Activated naive CD8-positive, alpha-beta T cell (primary cell): ENCODE data around the gene TXNRD2.
"Not testable (repeated sequence)": the region's sequence is repeated elsewhere in the genome, so short reads cannot be mapped to it uniquely, and the experiment has no call there.

ENCODE experiments used
- H3K27ac Mint-ChIP-seq: one replicate; pipeline ENCODE4 v1.8.0; 2021; ENCODE audit warnings: mixed read lengths
- H3K27me3 Mint-ChIP-seq: one replicate; pipeline ENCODE4 v1.8.0; 2021; ENCODE audit warnings: mixed read lengths
- H3K36me3 Mint-ChIP-seq: one replicate; pipeline ENCODE4 v1.8.0; 2021; ENCODE audit warnings: mixed read lengths
- H3K4me1 Mint-ChIP-seq: one replicate; pipeline ENCODE4 v1.8.0; 2021; ENCODE audit warnings: low read depth, mixed read lengths
- H3K4me3 Mint-ChIP-seq: one replicate; pipeline ENCODE4 v1.8.0; 2021; ENCODE audit warnings: mild to moderate bottlenecking, mixed read lengths
- H3K9me3 Mint-ChIP-seq: one replicate; pipeline ENCODE4 v1.8.0; 2021; ENCODE audit warnings: low read depth, mixed read lengths

TXNRD2 gene

DNA sequence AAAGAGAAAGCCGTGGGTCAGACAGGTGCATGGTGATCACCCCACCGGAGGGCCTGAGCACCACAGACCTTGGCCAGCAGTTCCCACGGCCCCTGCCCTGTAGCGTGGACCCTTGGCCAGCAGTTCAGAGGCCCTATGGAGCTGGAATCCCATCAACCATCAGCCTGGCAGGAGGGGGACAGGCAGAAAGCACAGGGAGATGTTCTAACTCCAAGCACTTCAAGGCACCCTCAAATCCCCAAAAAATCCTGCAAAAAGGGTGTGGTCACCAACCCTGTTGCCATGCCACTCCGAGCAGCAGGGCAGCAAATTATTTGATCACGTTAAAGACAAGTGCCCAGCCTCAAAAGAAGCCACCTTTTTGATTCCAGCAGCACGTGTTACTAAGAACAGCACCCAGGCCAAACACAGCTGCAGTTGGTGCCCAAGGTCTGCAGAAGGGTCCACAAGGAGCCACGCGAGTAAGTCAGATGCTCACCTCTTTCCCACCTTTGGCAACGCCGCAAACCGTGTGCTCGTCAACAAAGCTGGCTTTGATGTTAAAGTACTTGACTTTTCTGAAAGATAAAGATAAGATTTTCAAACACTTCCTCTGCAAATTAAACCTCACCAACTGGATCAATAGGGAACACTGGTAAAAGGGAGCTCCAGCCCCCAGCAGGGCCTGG, 26.2 kb downstream of the TXNRD2 start:
- H3K4me1 Mint-ChIP-seq, result no peaks in the 10 kb centered on the region
- H3K27ac Mint-ChIP-seq, result no peak overlapping the region
- no peaks in the 10 kb centered on the region for H3K9me3 Mint-ChIP-seq
- H3K4me3 Mint-ChIP-seq, result no peak overlapping the region
- H3K27me3 Mint-ChIP-seq, result no peaks in the 10 kb centered on the region
- peaks cover 18% of the 10 kb centered on the region for H3K36me3 Mint-ChIP-seq

DNA sequence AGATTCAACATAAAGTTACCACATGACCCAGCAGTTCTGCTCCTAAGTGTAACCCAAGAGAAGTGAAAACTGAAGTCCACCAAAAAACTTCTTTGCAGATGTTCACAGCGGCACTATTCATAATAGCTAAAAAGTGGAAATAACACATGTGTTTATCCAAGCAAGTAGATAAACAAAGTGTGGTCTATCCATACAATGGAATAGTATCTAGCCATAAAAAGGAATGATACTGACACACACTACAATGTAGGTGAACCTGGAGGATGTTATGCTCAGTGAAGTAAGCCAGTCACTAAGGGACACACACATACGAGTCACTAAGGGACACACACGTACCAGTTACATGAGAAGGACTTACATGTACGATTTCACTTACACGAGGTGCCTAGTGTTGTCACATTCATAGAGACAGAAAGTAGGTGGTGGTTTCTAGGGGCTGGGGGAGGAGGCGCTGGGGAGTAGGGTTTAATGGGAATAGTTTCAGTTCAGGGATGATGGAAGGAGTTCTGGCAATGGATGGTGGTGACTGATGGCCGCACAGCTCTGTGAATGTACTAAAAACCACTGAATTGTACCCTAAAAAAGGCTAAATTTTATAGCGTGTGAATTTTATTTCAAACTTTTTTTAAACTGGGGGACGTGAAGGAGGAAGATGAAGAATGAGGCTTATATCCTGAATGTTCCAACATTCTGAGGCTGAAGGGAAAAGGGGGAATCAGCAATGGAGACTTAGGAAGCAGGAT, 27.2 kb downstream of the TXNRD2 start:
- Mint-ChIP-seq H3K27me3 (no peaks in the 10 kb centered on the region), H3K9me3 (no peaks in the 10 kb centered on the region), H3K27ac (no peak overlapping the region), H3K4me3 (no peak overlapping the region), H3K36me3 (peaks cover 18% of the 10 kb centered on the region), H3K4me1 (peaks cover 3% of the 10 kb centered on the region)

DNA sequence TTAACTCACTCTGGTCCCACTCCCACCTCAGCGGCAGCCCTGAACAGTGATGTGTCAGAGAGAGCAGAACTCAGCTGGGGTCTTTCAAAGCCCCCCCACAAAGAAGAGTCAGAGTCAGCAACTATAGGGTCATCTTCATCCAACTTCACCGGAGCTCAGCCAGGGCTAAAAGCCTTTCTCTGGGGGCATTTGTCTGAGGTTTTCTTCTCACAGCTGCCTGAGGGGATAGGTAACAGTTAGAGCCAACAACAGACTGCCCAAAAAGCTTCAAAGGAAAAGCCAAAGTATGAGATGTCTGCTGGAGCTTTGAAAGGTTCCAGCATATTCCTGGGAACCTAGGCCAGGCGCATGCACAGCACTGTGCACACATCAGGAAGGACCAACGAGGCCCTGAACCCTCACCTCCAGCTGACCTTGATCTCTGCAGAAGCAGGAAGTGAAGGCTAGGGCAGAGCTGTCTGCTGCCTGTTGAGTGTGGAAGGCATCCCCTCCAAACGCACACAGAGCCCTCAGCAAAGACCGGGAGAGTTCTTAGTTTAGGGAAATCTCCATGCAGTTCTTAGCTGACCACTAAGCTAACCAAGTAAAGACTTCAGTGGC, 28.2 kb downstream of the TXNRD2 start:
- no peaks in the 10 kb centered on the region for H3K9me3 Mint-ChIP-seq
- H3K36me3 Mint-ChIP-seq, result peaks cover 20% of the 10 kb centered on the region
- H3K4me1 Mint-ChIP-seq, result peaks cover 3% of the 10 kb centered on the region
- no peak overlapping the region for H3K27ac Mint-ChIP-seq
- H3K27me3 Mint-ChIP-seq, result no peaks in the 10 kb centered on the region
- H3K4me3 Mint-ChIP-seq, result no peak overlapping the region

DNA sequence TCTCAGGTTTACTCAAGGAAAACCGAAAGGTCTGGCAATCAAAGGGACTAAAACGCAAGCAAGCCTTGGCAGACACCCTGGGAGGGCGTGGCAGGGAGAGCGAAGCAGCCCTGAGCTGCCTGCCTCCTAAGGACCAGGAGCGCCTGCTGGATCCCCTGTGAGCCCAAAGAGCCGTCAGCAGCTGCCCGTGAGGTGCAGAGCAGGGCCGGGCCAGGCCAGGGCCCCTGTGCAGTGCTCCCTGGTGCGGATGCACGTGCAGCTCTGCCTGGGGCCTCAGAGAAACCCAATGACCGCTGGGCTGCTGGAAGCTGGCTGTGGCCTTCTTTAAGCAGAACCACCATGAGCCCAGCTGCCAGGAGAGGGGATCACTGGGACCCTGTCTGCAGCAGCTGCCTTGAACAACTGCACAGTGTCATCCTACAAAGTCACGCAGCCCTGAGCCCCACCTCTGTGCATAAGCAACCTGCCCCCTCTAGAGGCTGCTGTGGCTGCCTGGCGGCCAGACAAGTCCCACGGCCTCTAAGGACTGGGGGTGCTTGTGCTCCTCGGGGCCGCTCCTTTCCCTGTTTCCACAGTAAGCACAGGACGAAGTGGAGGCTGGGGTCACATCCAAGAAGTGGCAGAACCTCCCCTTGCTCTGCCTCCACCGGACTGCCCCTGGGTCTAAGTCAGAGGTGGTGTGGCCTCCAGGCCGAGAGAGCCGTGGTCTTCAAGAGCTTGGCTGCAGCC, 29.2 kb downstream of the TXNRD2 start:
- Mint-ChIP-seq H3K4me1 (peaks cover 3% of the 10 kb centered on the region), H3K27ac (no peak overlapping the region), H3K9me3 (no peaks in the 10 kb centered on the region), H3K4me3 (no peak overlapping the region), H3K27me3 (no peaks in the 10 kb centered on the region), H3K36me3 (peaks cover 19% of the 10 kb centered on the region)

DNA sequence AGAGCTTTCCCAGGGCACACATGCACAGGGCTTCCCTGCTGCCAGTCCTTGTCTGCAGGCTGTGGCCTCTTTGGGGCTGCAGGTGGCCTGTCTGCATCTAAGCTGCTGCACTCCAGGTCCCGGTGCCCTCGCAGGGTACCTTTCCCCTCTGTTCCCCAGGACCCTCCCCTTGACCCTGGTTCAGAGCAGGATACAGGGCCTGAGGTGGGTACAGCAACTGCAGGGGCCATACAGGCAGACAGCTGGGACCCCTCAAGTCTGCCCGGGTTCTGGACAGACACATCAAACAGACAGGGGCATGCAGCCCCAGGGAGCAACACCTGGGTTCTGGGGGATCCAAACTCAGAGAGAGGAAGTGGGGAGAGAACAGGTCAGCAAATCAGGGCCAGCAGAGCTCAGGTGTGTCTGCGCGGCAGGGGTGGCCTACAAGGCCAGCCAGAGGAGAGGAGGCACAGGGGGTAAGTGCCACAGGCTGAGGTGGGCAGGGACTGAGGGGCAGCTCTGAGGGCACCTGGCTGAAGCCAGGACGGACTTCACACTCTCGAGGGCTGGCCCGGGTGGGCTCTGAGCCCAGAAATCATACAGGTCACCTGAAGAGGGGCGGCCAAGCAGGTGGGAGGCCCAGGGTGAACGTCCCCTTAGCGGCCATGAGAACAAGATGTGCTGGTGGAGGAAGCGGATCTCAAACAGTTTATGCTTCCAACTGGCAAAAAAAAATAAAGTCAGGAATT, 29.9 kb downstream of the TXNRD2 start:
- no peaks in the 10 kb centered on the region for H3K9me3 Mint-ChIP-seq
- H3K36me3 Mint-ChIP-seq, result peaks cover 19% of the 10 kb centered on the region
- no peak overlapping the region for H3K27ac Mint-ChIP-seq
- no peaks in the 10 kb centered on the region for H3K27me3 Mint-ChIP-seq
- no peak overlapping the region for H3K4me3 Mint-ChIP-seq
- peaks cover 3% of the 10 kb centered on the region for H3K4me1 Mint-ChIP-seq

DNA sequence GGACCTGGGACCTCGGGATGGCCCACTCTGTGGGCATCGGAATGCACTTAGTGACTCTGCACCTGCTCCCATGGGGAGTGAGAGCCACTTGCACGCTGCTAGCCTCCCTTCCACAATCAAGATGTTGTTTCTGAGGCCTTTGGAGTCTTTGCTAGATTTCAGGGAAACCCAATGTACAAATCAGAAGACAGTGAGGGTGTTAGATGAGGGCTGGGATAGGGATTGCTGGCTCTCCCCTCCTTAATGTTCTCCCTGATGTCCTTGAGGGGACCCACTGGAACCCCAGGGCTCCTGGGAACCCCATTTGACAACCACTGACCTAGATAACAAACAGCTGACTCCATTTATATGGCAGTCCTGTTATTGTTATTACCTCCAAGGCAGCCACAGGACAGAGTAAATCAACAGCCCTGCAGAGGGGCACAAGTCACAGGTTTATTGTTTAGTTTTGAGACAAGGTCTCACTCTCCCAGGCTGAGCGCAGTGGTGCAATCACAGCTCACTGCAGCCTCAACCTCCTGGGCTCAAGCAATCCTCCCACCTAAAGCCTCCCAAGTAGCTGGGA, 31.4 kb downstream of the TXNRD2 start:
- Mint-ChIP-seq H3K27ac (no peak overlapping the region), H3K4me3 (no peak overlapping the region), H3K9me3 (no peaks in the 10 kb centered on the region), H3K27me3 (no peaks in the 10 kb centered on the region), H3K36me3 (peaks cover 22% of the 10 kb centered on the region), H3K4me1 (peaks cover 3% of the 10 kb centered on the region)

DNA sequence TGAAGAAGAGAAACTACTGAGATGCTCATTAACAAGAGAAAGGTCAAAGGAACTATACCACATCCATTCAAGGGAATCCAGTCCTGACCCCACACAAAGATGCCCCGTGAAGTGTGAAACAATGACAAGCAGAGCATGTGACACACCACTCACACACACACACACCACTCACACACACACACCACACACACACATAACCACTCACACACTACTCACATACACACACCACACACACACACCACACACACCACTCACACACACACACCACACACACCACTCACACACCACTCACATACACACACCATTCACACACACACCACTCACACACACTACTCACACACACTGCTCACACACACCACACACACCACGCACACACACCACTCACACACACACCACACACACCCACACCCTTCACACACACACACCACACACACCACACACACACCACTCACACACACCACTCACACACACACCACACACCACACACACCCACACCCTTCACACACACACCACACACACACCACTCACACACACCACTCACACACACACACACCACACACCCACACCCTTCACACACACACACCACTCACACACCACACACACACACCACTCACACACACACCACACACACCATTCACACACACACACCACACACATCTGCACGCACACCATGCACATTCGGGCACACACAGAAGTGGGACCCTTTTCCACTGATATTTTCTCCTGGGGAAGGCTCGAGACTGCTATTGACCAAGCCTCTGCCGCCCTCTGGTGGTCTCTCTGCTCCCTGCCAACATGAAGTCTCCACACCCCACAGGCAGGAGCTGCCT, 32.1 kb downstream of the TXNRD2 start:
- Mint-ChIP-seq H3K27me3 (no peaks in the 10 kb centered on the region), H3K9me3 (no peaks in the 10 kb centered on the region), H3K4me3 (no peak overlapping the region), H3K27ac (no peak overlapping the region), H3K36me3 (peaks cover 17% of the 10 kb centered on the region), H3K4me1 (peaks cover 3% of the 10 kb centered on the region)

DNA sequence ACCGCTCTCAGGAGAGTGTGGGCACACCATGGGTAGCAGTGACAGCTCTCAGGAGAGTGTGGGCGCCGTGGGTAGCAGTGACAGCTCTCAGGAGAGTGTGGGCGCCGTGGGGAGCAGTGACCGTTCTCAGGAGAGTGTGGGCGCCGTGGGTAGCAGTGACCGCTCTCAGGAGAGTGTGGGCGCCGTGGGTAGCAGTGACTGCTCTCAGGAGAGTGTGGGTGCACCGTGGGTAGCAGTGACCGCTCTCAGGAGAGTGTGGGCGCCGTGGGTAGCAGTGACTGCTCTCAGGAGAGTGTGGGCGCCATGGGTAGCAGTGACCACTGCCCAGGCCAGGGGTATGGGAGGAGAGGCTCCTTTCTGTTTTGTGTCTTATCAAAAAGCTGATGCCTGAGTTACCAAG, 33.7 kb downstream of the TXNRD2 start:
- H3K4me3 Mint-ChIP-seq, H3K9me3 Mint-ChIP-seq, H3K27me3 Mint-ChIP-seq, H3K4me1 Mint-ChIP-seq, H3K36me3 Mint-ChIP-seq, H3K27ac Mint-ChIP-seq: not testable (repeated sequence)

DNA sequence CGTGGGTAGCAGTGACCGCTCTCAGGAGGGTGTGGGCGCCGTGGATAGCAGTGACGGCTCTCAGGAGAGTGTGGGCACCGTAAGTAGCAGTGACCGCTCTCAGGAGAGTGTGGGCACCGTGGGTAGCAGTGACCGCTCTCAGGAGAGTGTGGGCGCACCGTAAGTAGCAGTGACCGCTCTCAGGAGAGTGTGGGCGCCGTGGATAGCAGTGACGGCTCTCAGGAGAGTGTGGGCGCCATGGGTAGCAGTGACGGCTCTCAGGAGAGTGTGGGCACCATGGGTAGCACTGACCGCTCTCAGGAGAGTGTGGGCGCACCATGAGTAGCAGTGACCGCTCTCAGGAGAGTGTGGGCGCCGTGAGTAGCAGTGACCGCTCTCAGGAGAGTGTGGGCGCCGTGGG, 34.8 kb downstream of the TXNRD2 start:
- not testable (repeated sequence) for H3K36me3 Mint-ChIP-seq, H3K4me1 Mint-ChIP-seq, H3K27me3 Mint-ChIP-seq, H3K4me3 Mint-ChIP-seq, H3K9me3 Mint-ChIP-seq, H3K27ac Mint-ChIP-seq

DNA sequence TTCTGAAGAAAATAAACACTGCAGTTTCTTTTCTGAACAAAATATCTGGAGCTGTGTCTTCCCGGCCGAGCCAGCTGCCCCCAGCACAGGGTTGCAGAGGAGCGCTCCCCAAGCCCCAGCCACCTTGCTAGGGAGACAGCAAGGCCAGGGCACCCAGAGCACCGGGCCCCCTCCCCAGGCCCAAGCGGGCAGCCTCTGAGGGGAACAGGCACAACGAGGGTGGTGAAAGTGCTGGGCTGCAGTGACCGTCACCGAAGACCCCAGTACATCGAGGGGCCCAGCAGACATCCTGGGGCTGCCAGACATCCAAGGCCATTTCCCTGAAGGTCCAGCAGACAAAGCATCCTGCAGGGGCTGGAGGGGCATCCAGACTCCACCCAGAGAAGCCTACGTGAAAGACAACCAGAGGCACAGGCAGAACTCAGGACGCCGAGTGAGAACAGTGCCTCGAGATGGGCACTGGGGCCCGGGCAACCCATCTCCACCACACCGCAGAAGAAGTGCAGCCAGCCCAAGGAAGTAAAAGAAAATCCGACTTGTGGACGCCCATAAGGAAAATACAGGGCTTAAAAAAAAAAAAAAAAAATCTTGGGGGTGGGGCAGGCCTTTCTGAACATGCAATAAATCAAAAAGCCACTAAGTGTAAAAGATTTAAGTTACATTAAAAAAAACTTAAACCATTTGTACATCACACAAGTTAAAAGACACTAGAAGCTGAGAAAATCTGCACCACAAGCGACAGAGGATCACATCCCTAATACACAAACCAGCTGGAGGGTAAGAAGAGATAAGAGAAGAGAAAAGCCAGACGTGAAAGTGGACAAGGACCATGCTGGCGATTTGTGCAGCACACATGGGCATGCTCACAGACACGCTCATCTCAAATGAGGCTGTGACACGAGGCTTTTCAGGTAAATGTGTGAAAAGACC, 36.0 kb downstream of the TXNRD2 start:
- Mint-ChIP-seq H3K4me1 (peaks cover 3% of the 10 kb centered on the region), H3K27ac (no peak overlapping the region), H3K27me3 (no peaks in the 10 kb centered on the region), H3K36me3 (peaks cover 6% of the 10 kb centered on the region), H3K4me3 (no peak overlapping the region), H3K9me3 (no peaks in the 10 kb centered on the region)

DNA sequence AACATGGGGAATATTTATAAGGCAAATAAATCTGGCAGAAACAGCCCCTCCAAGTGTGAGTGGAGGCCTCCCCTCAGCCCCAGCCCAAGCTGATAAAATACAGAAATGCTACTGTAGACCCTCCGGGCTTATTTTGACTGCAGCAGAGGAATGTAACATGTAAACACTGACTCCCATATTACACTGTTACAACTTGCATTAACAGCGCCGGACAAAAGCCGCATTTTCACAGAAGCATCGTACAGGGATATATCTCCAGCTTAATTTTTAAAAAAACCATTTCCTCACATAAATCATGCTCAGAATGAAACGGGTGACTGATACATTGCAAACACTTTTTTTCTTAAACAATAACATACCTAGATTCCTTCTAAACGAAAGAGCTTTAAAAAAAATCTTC, 36.7 kb downstream of the TXNRD2 start:
- Mint-ChIP-seq H3K27ac (no peak overlapping the region), H3K9me3 (no peaks in the 10 kb centered on the region), H3K27me3 (no peaks in the 10 kb centered on the region), H3K4me3 (no peak overlapping the region), H3K4me1 (peaks cover 3% of the 10 kb centered on the region), H3K36me3 (peaks cover 6% of the 10 kb centered on the region)

DNA sequence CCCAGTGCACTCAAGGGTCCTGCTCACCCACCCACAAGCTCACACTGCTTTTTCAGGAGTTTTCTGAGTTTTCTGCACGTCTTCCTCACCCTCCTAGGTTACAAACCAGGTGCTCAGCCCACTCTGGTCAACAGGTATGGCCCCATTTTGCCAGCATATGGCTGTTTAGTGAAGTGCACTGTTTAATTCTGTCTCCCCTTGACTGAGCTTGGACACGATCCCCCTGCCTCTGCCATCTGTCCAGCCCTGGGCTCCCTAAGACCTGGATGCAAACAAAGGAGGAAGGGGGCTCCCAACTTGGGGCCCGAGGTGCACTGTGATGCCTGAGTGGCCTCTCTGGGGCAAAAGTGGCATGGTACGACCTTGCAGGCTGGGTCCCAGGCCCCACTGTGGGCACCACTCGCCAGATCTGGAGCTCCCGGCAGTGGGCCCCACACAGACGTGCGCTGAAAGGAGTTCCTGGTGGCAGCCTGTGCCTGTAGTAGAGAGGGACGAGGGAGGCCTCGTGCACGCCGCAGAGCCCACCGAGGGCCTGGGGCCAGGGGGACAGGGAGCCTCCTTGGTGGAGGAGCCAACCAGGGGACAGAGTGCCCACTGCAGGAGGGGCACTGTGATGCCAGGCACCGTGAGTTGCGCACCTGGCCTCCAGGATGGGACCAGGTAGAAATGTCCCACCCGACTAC, 37.3 kb downstream of the TXNRD2 start:
- Mint-ChIP-seq H3K36me3 (peaks cover 6% of the 10 kb centered on the region), H3K4me3 (no peak overlapping the region)

More for the DNA sequence above, 37.3 kb downstream of the TXNRD2 start:
- Mint-ChIP-seq H3K27me3 (no peaks in the 10 kb centered on the region), H3K27ac (no peak overlapping the region), H3K9me3 (no peaks in the 10 kb centered on the region), H3K4me1 (no peaks in the 10 kb centered on the region)
